ENCODE data around the gene LIN28A. TPM values are rescaled to one million over a fixed set of nuclear protein-coding genes. Genes with fewer than 3 reads are reported as not detected.

The LIN28A gene
- not detected in 2 replicates for total RNA-seq

GRCh38 chr1:26410706-26411623, at the start of gene LIN28A:
Gene LIN28A (plus strand): TSS chr1:26410817. CDS start chr1:26410892, 75 bp downstream.
- H3K27me3 ChIP-seq (ENCODE audit: control insufficient read depth, insufficient read depth, low read length) = peaks cover 41% of the 10 kb centered on the region
- no peak for TF ChIP-seq CTCF (IDR thresholded peaks at IDR 0.05; ENCODE audit: insufficient read depth, low read length, severe bottlenecking)

GRCh38 chr1:26361605-26362122, 49.0 kb upstream of the LIN28A start:
- Histone ChIP-seq H3K27me3 (ENCODE audit: control insufficient read depth, insufficient read depth, low read length) (peaks cover 5% of the 10 kb centered on the region), H3K4me3 (ENCODE audit: low read depth, low read length) (no peak overlapping the region), H3K36me3 (ENCODE audit: control insufficient read depth, insufficient read depth, low read length) (no peaks in the 10 kb centered on the region)
- FAIRE-seq = no peak
- no peak for DNase-seq (ENCODE audit: low read depth)
- TF ChIP-seq CTCF (IDR thresholded peaks at IDR 0.05; ENCODE audit: insufficient read depth, low read length, severe bottlenecking) = no peak

More at GRCh38 chr1:26410706-26411623, at the start of gene LIN28A:
- FAIRE-seq (no peak), DNase-seq (ENCODE audit: low read depth) (no peak)
- Histone ChIP-seq H3K4me3 (ENCODE audit: low read depth, low read length) (no peak within 1 kb of the TSS), H3K36me3 (ENCODE audit: control insufficient read depth, insufficient read depth, low read length) (no peaks in the 10 kb centered on the region)

- no peak for TF ChIP-seq CTCF (IDR thresholded peaks at IDR 0.05; ENCODE audit: insufficient read depth, low read length, severe bottlenecking)
- Histone ChIP-seq H3K4me3 (ENCODE audit: low read depth, low read length) (no peak overlapping the region), H3K36me3 (ENCODE audit: control insufficient read depth, insufficient read depth, low read length) (no peaks in the 10 kb centered on the region), H3K27me3 (ENCODE audit: control insufficient read depth, insufficient read depth, low read length) (peaks cover 5% of the 10 kb centered on the region)
- FAIRE-seq = no peak
- no peak for DNase-seq (ENCODE audit: low read depth)
Observed at GRCh38 chr1:26362331-26362730, 48.3 kb upstream of the LIN28A start.

- H3K4me3 ChIP-seq (ENCODE audit: low read depth, low read length) = no peak overlapping the region
- TF ChIP-seq CTCF (IDR thresholded peaks at IDR 0.05; ENCODE audit: insufficient read depth, low read length, severe bottlenecking) = peak; percentile 98
- peaks cover 5% of the 10 kb centered on the region for H3K27me3 ChIP-seq (ENCODE audit: control insufficient read depth, insufficient read depth, low read length)
- FAIRE-seq (peak; percentile 86), DNase-seq (ENCODE audit: low read depth) (peak; percentile 58)
- no peaks in the 10 kb centered on the region for H3K36me3 ChIP-seq (ENCODE audit: control insufficient read depth, insufficient read depth, low read length)
Observed at GRCh38 chr1:26363549-26364448, 46.8 kb upstream of the LIN28A start.

- no peak for TF ChIP-seq CTCF (IDR thresholded peaks at IDR 0.05; ENCODE audit: insufficient read depth, low read length, severe bottlenecking)
- peaks cover 5% of the 10 kb centered on the region for H3K27me3 ChIP-seq (ENCODE audit: control insufficient read depth, insufficient read depth, low read length)
- DNase-seq (ENCODE audit: low read depth) (no peak), FAIRE-seq (no peak)
- no peak overlapping the region for H3K4me3 ChIP-seq (ENCODE audit: low read depth, low read length)
- H3K36me3 ChIP-seq (ENCODE audit: control insufficient read depth, insufficient read depth, low read length) = no peaks in the 10 kb centered on the region
Observed at GRCh38 chr1:26364956-26365355, 45.7 kb upstream of the LIN28A start.

All from bronchial epithelial cell (primary cell).